Measurements from ENCODE around the gene IER3.
"Not testable (repeated sequence)": the region's sequence is repeated elsewhere in the genome, so short reads cannot be mapped to it uniquely, and the experiment has no call there.

The IER3 gene

GRCh38 chr6:30722280-30723112 lies 21.9 kb downstream of the IER3 start:
- peak; percentile 95 for DNase-seq

DNA sequence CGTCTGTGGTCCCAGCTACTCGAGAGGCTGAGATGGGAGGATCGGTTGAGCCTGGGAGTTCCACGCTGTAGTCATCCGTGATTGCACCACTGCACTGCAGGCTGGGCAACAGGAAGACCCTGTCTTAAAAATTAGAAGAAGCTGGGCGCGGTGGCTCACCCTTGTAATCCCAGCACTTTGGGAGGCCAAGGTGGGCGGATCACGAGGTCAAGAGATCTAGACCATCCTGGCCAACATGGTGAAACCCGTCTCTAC lies 22.4 kb downstream of the IER3 start:
- DNase-seq, result not testable (repeated sequence)

GRCh38 chr6:30721198-30722024 lies 22.9 kb downstream of the IER3 start:
- peak; percentile 97 for DNase-seq

DNA sequence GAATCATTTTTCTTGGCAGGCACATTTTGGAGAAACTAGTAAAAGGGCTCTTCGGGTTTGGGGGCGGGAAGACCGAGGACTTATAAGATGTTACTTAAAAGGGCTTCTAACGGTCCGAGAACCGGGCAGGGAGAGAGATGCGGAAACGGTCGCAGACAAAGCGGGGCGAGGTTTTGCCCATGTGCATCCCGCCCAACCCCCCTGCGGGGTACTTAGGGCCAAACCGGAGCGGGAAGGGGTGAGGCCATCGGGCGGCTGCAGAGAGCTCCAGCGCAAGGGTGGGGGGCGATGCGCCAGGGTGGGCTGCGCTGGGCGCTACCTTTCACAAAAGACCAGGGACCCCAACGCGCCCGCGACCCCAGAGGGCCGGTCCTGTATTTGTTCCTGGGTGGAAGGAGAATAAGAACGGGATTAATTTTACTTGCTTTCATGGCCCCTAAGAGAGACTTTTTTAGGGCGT lies 23.6 kb downstream of the IER3 start:
- peak; percentile 90 for DNase-seq

DNA sequence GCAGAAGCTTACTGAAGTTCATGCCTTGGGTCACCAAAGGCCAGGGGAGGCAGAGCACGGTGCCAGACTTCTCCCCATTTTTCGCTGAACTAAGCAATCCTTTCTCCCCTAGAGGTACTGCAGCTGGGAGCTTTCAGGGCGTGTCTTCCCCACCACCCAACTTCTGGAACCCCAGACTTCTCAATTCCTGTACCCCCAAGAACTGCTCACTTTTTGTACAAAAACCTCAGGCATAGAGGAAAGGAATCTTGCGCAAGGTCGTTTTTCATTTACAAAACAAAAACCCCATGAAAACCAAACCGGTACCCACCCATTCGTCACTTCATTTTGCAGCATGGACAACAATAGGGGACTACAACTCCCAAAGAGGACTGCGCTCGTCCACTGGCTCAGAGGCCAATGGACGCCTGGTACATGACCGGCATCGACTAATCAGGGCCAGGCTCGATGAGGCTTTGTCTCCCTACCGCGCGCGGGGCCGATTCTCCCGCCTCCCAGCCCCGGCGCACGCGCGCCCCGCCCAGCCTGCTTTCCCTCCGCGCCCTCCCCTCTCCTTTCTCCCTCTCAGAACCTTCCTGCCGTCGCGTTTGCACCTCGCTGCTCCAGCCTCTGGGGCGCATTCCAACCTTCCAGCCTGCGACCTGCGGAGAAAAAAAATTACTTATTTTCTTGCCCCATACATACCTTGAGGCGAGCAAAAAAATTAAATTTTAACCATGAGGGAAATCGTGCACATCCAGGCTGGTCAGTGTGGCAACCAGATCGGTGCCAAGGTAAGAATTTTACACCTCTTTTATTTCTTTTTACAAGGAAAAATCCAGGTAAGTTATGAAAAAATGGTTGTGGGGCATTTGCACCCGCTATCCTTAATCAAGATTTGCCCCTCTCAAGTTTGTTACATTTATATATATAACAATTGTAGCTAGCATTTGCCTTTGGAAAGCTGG lies 24.3 kb downstream of the IER3 start, which contains the start of gene TUBB:
TSS of gene TUBB (plus strand) at position 562 of the 947 bp plus-strand sequence. CDS start at position 717, 155 bp downstream.
- DNase-seq, result peak; percentile 99

DNA sequence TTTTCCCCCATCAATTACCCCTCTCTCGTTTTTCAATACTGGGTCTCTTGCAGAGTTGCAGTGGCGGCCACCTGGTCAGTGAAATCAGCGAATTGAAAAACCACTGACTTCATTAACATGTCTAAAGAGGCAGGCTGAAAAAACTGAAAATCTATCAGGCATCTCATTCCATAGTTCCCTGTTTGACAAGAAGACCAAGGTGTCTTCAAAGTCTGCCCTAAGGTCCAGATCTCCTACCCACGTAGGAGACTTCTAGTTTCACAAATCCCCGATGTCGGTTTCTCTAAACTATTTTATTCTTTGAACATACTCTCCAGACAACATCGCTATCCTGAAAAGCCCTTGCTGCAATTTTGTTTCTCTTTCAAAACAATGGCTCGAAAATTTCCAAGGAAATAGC lies 25.0 kb downstream of the IER3 start:
- no peak for DNase-seq

DNA sequence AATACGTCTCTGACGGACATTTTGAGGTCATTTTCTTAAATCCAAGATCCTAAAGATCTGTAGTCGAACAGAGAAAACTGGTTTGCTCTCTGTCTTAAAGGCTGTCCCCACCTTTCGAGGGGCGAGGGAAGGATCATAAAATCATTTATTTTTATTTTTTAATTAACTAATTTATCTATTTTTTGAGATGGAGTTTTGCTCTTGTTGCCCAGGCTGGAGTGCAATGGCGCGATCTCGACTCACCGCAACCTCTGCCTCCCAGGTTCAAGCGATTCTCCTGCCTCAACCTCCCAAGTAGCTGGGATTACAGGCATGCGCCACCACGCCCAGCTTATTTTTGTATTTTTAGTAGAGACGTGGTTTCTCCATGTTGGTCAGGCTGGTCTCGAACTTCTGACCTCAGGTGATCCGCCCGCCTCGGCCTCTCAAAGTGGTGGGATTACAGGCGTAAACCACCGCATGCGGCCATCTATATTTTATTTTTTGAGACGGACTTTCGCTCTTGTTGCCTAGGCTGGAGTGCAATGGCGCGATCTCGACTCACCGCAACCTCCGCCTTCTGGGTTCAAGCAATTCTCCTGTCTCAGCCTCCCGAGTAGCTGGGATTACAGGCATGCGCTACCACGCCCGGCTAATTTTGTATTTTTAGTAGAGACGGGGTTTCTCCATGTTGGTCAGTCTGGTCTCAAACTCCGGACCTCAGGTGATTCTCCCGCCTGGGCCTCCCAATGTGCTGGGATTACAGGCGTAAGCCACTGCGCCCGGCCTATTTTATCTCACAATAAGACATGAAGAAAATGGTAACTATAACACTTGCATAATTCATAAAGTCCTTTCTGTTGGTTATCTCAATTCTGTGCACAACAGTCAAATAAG lies 26.3 kb downstream of the IER3 start:
- not testable (repeated sequence) for DNase-seq

GRCh38 chr6:30717129-30717844 lies 27.1 kb downstream of the IER3 start, which contains the start of gene MDC1:
Gene MDC1, minus strand, starts transcription at chr6:30717281. Its CDS starts 2,106 bp downstream, at chr6:30715175.
- peak; percentile 99 for DNase-seq

DNA sequence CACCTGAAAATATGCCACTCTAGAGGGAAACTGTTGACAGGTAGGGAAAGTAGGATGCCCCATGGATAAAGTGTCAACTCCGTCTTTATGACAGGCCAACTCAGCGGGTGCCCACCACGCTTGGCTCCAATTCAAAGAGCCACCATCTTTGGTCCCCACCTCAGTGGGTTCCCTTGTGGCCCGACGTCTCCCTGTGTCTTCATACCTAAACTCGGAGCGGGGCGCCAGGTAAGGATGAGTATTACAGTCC lies 27.5 kb downstream of the IER3 start:
- DNase-seq, result no peak

DNA sequence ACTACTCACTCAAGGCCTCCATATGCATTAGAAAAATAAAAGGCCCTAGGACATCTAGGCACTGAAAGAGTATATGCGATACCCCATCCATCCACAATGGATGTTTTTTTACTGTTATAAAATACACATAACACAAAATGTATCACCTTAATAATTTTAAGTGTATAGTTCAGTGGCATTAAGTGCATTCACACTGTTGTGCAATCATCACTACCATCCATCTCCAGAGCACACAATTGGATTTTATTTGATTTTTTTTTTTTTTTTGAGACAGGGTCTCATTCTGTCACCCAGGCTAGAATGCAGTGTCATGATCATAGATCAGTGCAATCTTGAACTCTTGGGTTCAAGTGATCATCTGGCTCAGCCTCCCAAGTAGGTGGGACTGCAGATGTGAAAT lies 30.1 kb downstream of the IER3 start:
- no peak for DNase-seq

- DNase-seq, result no peak
Observed at GRCh38 chr6:30712441-30712945, 31.9 kb downstream of the IER3 start.

GRCh38 chr6:30711758-30712380 lies 32.5 kb downstream of the IER3 start:
- no peak for DNase-seq

- DNase-seq, result no peak
Observed at GRCh38 chr6:30709101-30709868, 35.1 kb downstream of the IER3 start.

- DNase-seq, result no peak
Observed at GRCh38 chr6:30707281-30707850, 37.0 kb downstream of the IER3 start.

- no peak for DNase-seq
Observed at GRCh38 chr6:30705620-30706019, 38.7 kb downstream of the IER3 start.

- no peak for DNase-seq
Observed at GRCh38 chr6:30703821-30704220, 40.5 kb downstream of the IER3 start.

- DNase-seq, result no peak
Observed at GRCh38 chr6:30703011-30703410, 41.3 kb downstream of the IER3 start.

- no peak for DNase-seq
Observed at GRCh38 chr6:30700340-30700739, 44.0 kb downstream of the IER3 start.

GRCh38 chr6:30696432-30696831 lies 47.9 kb downstream of the IER3 start:
- no peak for DNase-seq

Data from eye (tissue), 1 donor.